HG03103 (cell line): ENCODE results near the gene UPK3BL2.
"Not testable (repeated sequence)": the region's sequence is repeated elsewhere in the genome, so short reads cannot be mapped to it uniquely, and the experiment has no call there.

ENCODE experiments used
- ATAC-seq: cut with Tn5 transposase; IDR thresholded peaks from one replicate; pipeline ENCODE4 v1.9.1; 2021; ENCODE audit warnings: low read depth; ENCODE audit not compliant: unreplicated experiment

Gene UPK3BL2

GRCh38 chr7:102496861-102497260 is 46.6 kb downstream of the UPK3BL2 start:
- not testable (repeated sequence) for ATAC-seq

GRCh38 chr7:102494473-102495149 is 48.9 kb downstream of the UPK3BL2 start:
- peak; percentile 66 for ATAC-seq

- ATAC-seq: not testable (repeated sequence)
These were observed 49.5 kb downstream of the UPK3BL2 start for GRCh38 chr7:102494026-102494425.

- peak; percentile 30 for ATAC-seq
These were observed 50.1 kb downstream of the UPK3BL2 start for GRCh38 chr7:102493220-102493935.

GRCh38 chr7:102490529-102491075 is 52.9 kb downstream of the UPK3BL2 start:
- ATAC-seq: peak; percentile 43
